HFFc6 (cell line): Measurements from ENCODE around the gene IFT25. TPM values are rescaled to one million over a fixed set of nuclear protein-coding genes. Genes with fewer than 3 reads are reported as not detected.
"Not testable (repeated sequence)": the region's sequence is repeated elsewhere in the genome, so short reads cannot be mapped to it uniquely, and the experiment has no call there.

Experiments
- DNase-seq: peaks from one replicate; pipeline ENCODE4 v3.0.0-alpha.2; 2018
- H3K27ac Mint-ChIP-seq: 2 replicates; pipeline ENCODE4 v1.8.0; 2020; ENCODE audit warnings: mild to moderate bottlenecking, mixed read lengths
- H3K27me3 Mint-ChIP-seq: 2 replicates; pipeline ENCODE4 v1.8.0; 2021; ENCODE audit warnings: mild to moderate bottlenecking, moderate library complexity, mixed read lengths; ENCODE audit not compliant: insufficient read depth
- H3K36me3 Mint-ChIP-seq: 2 replicates; pipeline ENCODE4 v1.8.0; 2021; ENCODE audit warnings: low read depth, mixed read lengths
- H3K4me1 Mint-ChIP-seq: 2 replicates; pipeline ENCODE4 v1.8.0; 2020; ENCODE audit warnings: low read depth, mixed read lengths
- H3K4me3 Mint-ChIP-seq: 2 replicates; pipeline ENCODE4 v1.8.0; 2020; ENCODE audit warnings: mild to moderate bottlenecking, moderate library complexity, mixed read lengths
- H3K9me3 Mint-ChIP-seq: 2 replicates; pipeline ENCODE4 v1.8.0; 2020; ENCODE audit warnings: mild to moderate bottlenecking, mixed read lengths
- CTCF ChIP-seq: fragments of 200-600 bp; sonication (generic); IDR thresholded peaks from 2 replicates; pipeline ENCODE4 v1.5.0; 2021; ENCODE audit warnings: antibody characterized with exemption, mild to moderate bottlenecking
- total RNA-seq, 6 experiments: library from RNA; stranded (reverse); fragmentation: NEBNext Ultra II Directional; extraction: Animal tissue kit (Norgen Biotek cat#: 25700); gene quantifications; 2 replicates in 1 of 6; 3 replicates in 5 of 6; pipeline ENCODE4 v1.2.3, GENCODE V29; 2021

The IFT25 gene
- total RNA-seq, 6 experiments from 2014 or later, result 20.9 to 36.9 (median 35.1) TPM

- Mint-ChIP-seq H3K36me3 (peaks cover 5% of the 10 kb centered on the region; the same call in 1 of the 2 replicates), H3K4me3 (no peak overlapping the region)
- no peak for DNase-seq
Observed at GRCh38 chr1:53891018-53891417, 54.5 kb downstream of the IFT25 start.

GRCh38 chr1:53890522-53890941 is 55.0 kb downstream of the IFT25 start:
- Mint-ChIP-seq H3K36me3 (peaks cover 5% of the 10 kb centered on the region; the same call in 1 of the 2 replicates), H3K27me3 (peaks cover 2% of the 10 kb centered on the region), H3K9me3 (no peaks in the 10 kb centered on the region), H3K4me1 (peaks cover 26% of the 10 kb centered on the region), H3K27ac (peak overlapping the region; percentile 96; the same call in 1 of the 2 replicates), H3K4me3 (peak overlapping the region; percentile 93)
- DNase-seq, result no peak
- no peak for TF ChIP-seq CTCF

More at GRCh38 chr1:53891018-53891417, 54.5 kb downstream of the IFT25 start:
- Mint-ChIP-seq H3K27me3 (peaks cover 2% of the 10 kb centered on the region), H3K4me1 (peaks cover 31% of the 10 kb centered on the region), H3K9me3 (no peaks in the 10 kb centered on the region), H3K27ac (no peak overlapping the region)
- no peak for TF ChIP-seq CTCF

- peak within 1 kb of the TSS; percentile 93 for H3K4me3 Mint-ChIP-seq
- peaks cover 23% of the 10 kb centered on the region for H3K4me1 Mint-ChIP-seq
- peaks cover 2% of the 10 kb centered on the region for H3K27me3 Mint-ChIP-seq
- no peaks in the 10 kb centered on the region for H3K9me3 Mint-ChIP-seq
- peaks cover 5% of the 10 kb centered on the region; the same call in 1 of the 2 replicates for H3K36me3 Mint-ChIP-seq
- TF ChIP-seq CTCF, result no peak
- peak; percentile 78 for DNase-seq
- peak within 1 kb of the TSS; percentile 96 for H3K27ac Mint-ChIP-seq
Observed at GRCh38 chr1:53889304-53890298, 55.9 kb downstream of the IFT25 start, which contains the start of gene YIPF1. Gene YIPF1, minus strand, starts transcription at chr1:53889797. Its CDS starts 860 bp downstream, at chr1:53888937.

- H3K4me3 Mint-ChIP-seq, result peak overlapping the region; percentile 93
- peaks cover 23% of the 10 kb centered on the region for H3K4me1 Mint-ChIP-seq
- peaks cover 5% of the 10 kb centered on the region; the same call in 1 of the 2 replicates for H3K36me3 Mint-ChIP-seq
- H3K27me3 Mint-ChIP-seq, result no peaks in the 10 kb centered on the region; the same call in 1 of the 2 replicates
- TF ChIP-seq CTCF, result no peak
- no peak overlapping the region for H3K27ac Mint-ChIP-seq
- no peaks in the 10 kb centered on the region for H3K9me3 Mint-ChIP-seq
- no peak for DNase-seq
Observed at GRCh38 chr1:53888681-53889080, 56.8 kb downstream of the IFT25 start.

GRCh38 chr1:53883600-53883999 is 61.9 kb downstream of the IFT25 start:
- H3K9me3 Mint-ChIP-seq, H3K27me3 Mint-ChIP-seq, H3K4me1 Mint-ChIP-seq, H3K27ac Mint-ChIP-seq, H3K4me3 Mint-ChIP-seq, DNase-seq: not testable (repeated sequence)
- peaks cover 24% of the 10 kb centered on the region for H3K36me3 Mint-ChIP-seq

GRCh38 chr1:53881853-53882252 is 63.6 kb downstream of the IFT25 start:
- not testable (repeated sequence) for H3K27ac Mint-ChIP-seq, H3K9me3 Mint-ChIP-seq, H3K4me1 Mint-ChIP-seq, H3K27me3 Mint-ChIP-seq, DNase-seq, H3K4me3 Mint-ChIP-seq
- H3K36me3 Mint-ChIP-seq, result peaks cover 25% of the 10 kb centered on the region
